GM21717 (cell line): ENCODE results near the gene SLC39A5.
"Not testable (repeated sequence)": the region's sequence is repeated elsewhere in the genome, so short reads cannot be mapped to it uniquely, and the experiment has no call there.

Source experiments
- ATAC-seq: cut with Tn5 transposase; IDR thresholded peaks from one replicate; pipeline ENCODE4 v1.9.1; 2021; ENCODE audit warnings: mild to moderate bottlenecking, moderate library complexity; ENCODE audit not compliant: unreplicated experiment

SLC39A5 gene

GRCh38 chr12:56271031-56271430 lies 41.2 kb downstream of the SLC39A5 start:
- ATAC-seq = no peak

GRCh38 chr12:56272468-56272867 lies 42.6 kb downstream of the SLC39A5 start:
- not testable (repeated sequence) for ATAC-seq

GRCh38 chr12:56274299-56274698 lies 44.4 kb downstream of the SLC39A5 start:
- ATAC-seq = no peak

GRCh38 chr12:56278905-56279304 lies 49.1 kb downstream of the SLC39A5 start:
- ATAC-seq = no peak

- no peak for ATAC-seq
Observed at GRCh38 chr12:56280849-56281248, 51.0 kb downstream of the SLC39A5 start.

GRCh38 chr12:56282030-56282429 lies 52.2 kb downstream of the SLC39A5 start:
- no peak for ATAC-seq

GRCh38 chr12:56282579-56282978 lies 52.7 kb downstream of the SLC39A5 start:
- ATAC-seq = no peak

- ATAC-seq = not testable (repeated sequence)
Observed at GRCh38 chr12:56284263-56284662, 54.4 kb downstream of the SLC39A5 start.

- no peak for ATAC-seq
Observed at GRCh38 chr12:56286044-56286830, 56.4 kb downstream of the SLC39A5 start.
